ENCODE results near the gene PPIAL4G.
"Not testable (repeated sequence)": the region's sequence is repeated elsewhere in the genome, so short reads cannot be mapped to it uniquely, and the experiment has no call there.

PPIAL4G gene

DNA sequence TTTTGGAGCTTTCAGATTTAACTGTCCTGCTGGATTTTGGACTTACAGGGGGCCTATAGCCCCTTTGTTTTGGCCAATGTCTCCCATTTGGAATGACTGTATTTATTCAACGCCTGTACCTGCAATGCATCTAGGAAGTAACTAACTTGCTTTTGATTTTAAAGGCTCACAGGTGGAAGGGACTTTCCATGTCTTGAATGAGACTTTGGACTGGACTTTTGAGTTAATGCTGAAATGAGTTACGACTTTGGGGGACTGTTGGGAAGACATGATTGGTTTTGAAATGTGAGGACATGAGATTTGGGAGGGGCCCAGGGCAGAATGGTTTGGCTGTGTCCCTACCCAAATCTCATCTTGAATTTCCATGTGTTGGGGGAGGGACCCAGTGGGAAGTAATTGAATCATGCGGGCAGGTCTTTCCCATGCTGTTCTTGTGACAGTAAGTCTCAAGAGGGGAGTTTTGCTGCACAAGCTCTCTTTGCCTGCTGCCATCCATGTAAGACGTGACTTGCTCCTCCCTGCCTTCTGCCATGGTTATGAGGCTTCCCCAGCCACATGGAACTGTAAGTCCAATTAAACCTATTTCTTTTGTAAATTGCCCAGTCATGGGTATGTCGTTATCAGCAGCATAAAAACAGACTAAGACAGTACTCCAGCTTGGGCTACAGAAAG is 43.3 kb downstream of the PPIAL4G start:
- H3K9ac ChIP-seq (ENCODE audit: low read length); H3K79me2 ChIP-seq (ENCODE audit: insufficient read depth, low read length): not testable (repeated sequence)

GRCh38 chr1:148435406-148435805 is 47.7 kb downstream of the PPIAL4G start:
- no peaks in the 10 kb centered on the region for H3K9me2 ChIP-seq (replicated peaks; ENCODE audit: insufficient read depth, low read length)
- H3K79me2 ChIP-seq (ENCODE audit: insufficient read depth, low read length), result no peaks in the 10 kb centered on the region
- no peak overlapping the region for H2AFZ ChIP-seq (ENCODE audit: low read depth, low read length, severe bottlenecking)
- H3K4me2 ChIP-seq (ENCODE audit: low read depth, low read length, poor library complexity, severe bottlenecking), result no peak overlapping the region
- no peak overlapping the region for H3K27ac ChIP-seq (ENCODE audit: low read depth, low read length)
- H3K9me3 ChIP-seq (ENCODE audit: insufficient read depth, low read length), result no peaks in the 10 kb centered on the region
- no peak overlapping the region for H3K4me3 ChIP-seq (ENCODE audit: insufficient read depth, low read length, poor library complexity, severe bottlenecking)
- H3F3A ChIP-seq (ENCODE audit: insufficient read depth), result no peaks in the 10 kb centered on the region
- TF ChIP-seq, protein P1, sequence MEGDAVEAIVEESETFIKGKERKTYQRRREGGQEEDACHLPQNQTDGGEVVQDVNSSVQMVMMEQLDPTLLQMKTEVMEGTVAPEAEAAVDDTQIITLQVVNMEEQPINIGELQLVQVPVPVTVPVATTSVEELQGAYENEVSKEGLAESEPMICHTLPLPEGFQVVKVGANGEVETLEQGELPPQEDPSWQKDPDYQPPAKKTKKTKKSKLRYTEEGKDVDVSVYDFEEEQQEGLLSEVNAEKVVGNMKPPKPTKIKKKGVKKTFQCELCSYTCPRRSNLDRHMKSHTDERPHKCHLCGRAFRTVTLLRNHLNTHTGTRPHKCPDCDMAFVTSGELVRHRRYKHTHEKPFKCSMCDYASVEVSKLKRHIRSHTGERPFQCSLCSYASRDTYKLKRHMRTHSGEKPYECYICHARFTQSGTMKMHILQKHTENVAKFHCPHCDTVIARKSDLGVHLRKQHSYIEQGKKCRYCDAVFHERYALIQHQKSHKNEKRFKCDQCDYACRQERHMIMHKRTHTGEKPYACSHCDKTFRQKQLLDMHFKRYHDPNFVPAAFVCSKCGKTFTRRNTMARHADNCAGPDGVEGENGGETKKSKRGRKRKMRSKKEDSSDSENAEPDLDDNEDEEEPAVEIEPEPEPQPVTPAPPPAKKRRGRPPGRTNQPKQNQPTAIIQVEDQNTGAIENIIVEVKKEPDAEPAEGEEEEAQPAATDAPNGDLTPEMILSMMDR (IDR thresholded peaks at IDR 0.05; ENCODE audit: insufficient read depth, low read length, poor library complexity, severe bottlenecking), result no peak
- TF ChIP-seq EZH2phosphoT487 (conservative IDR thresholded peaks at IDR 0.05; ENCODE audit: low read length), result no peak
- no peaks in the 10 kb centered on the region for H3K36me3 ChIP-seq (ENCODE audit: low read length)
- no peaks in the 10 kb centered on the region for H3K27me3 ChIP-seq (ENCODE audit: low read length)
- no peaks in the 10 kb centered on the region for H4K20me1 ChIP-seq (ENCODE audit: low read depth, low read length)
- no peak overlapping the region for H3K9ac ChIP-seq (ENCODE audit: low read length)

More for the DNA sequence above, 43.3 kb downstream of the PPIAL4G start:
- not testable (repeated sequence) for H3K9me2 ChIP-seq (replicated peaks; ENCODE audit: insufficient read depth, low read length); H3K27ac ChIP-seq (ENCODE audit: low read depth, low read length); H4K20me1 ChIP-seq (ENCODE audit: low read depth, low read length); H2AFZ ChIP-seq (ENCODE audit: low read depth, low read length, severe bottlenecking); H3K4me2 ChIP-seq (ENCODE audit: low read depth, low read length, poor library complexity, severe bottlenecking); H3K9me3 ChIP-seq (ENCODE audit: insufficient read depth, low read length); H3K27me3 ChIP-seq (ENCODE audit: low read length); H3K4me3 ChIP-seq (ENCODE audit: insufficient read depth, low read length, poor library complexity, severe bottlenecking); H3F3A ChIP-seq (ENCODE audit: insufficient read depth); H3K36me3 ChIP-seq (ENCODE audit: low read length)

DNA sequence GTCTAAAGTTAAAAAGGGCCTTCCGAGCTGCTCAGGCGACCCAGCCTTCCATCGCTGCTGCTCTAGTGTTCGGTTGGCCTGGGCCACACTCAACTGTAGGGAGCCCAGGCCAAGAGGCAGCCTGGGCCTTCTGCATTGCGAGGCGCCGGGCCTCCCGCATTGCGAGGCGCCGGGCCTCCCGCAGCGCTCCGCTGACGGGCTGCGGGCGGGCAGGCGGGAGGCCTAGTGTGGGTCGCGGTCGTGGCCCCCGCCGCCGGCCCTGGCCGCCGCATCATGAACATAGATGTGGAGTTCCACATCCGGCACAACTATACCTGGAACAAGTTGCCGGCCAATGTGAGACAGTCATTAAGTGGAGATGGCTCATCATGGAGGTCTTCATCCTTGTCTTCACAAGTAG is 48.3 kb downstream of the PPIAL4G start:
- no peak overlapping the region for H3K4me2 ChIP-seq (ENCODE audit: low read depth, low read length, poor library complexity, severe bottlenecking)
- no peaks in the 10 kb centered on the region for H3K9me3 ChIP-seq (ENCODE audit: insufficient read depth, low read length)
- no peak overlapping the region for H3K27ac ChIP-seq (ENCODE audit: low read depth, low read length)
- no peaks in the 10 kb centered on the region for H3K36me3 ChIP-seq (ENCODE audit: low read length)
- no peak overlapping the region for H2AFZ ChIP-seq (ENCODE audit: low read depth, low read length, severe bottlenecking)
- no peaks in the 10 kb centered on the region for H3K9me2 ChIP-seq (replicated peaks; ENCODE audit: insufficient read depth, low read length)
- no peak overlapping the region for H3K9ac ChIP-seq (ENCODE audit: low read length)
- H3K27me3 ChIP-seq (ENCODE audit: low read length), result no peaks in the 10 kb centered on the region
- H3K79me2 ChIP-seq (ENCODE audit: insufficient read depth, low read length), result no peaks in the 10 kb centered on the region
- no peaks in the 10 kb centered on the region for H3F3A ChIP-seq (ENCODE audit: insufficient read depth)
- TF ChIP-seq EZH2phosphoT487 (conservative IDR thresholded peaks at IDR 0.05; ENCODE audit: low read length), result no peak
- TF ChIP-seq, protein P1 (IDR thresholded peaks at IDR 0.05; ENCODE audit: insufficient read depth, low read length, poor library complexity, severe bottlenecking), result no peak
- no peaks in the 10 kb centered on the region for H4K20me1 ChIP-seq (ENCODE audit: low read depth, low read length)
- no peak overlapping the region for H3K4me3 ChIP-seq (ENCODE audit: insufficient read depth, low read length, poor library complexity, severe bottlenecking)

DNA sequence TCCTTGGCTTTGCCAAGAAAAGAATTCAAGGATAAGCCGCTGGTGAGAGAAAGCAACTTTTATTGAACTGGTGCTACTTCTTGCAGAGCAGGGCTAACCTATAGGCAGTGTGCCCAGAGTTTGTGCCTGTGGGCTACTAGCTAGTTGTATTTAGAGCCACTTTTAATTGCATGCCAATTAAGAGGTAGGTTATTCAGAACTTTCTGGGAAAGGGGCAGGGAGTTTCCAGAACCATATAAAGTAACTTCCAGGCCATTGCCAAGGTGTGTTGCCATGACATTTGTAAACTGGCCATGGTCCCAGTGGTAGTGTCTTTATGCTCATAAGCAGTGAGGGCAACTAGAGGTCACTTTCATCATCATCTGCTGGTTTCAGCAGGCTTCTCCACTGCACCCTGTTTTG is 50.2 kb downstream of the PPIAL4G start:
- not testable (repeated sequence) for H3K27ac ChIP-seq (ENCODE audit: low read depth, low read length); H2AFZ ChIP-seq (ENCODE audit: low read depth, low read length, severe bottlenecking); H3K36me3 ChIP-seq (ENCODE audit: low read length); H3K4me3 ChIP-seq (ENCODE audit: insufficient read depth, low read length, poor library complexity, severe bottlenecking); H3K9me2 ChIP-seq (replicated peaks; ENCODE audit: insufficient read depth, low read length); H3K4me2 ChIP-seq (ENCODE audit: low read depth, low read length, poor library complexity, severe bottlenecking); H3F3A ChIP-seq (ENCODE audit: insufficient read depth); H4K20me1 ChIP-seq (ENCODE audit: low read depth, low read length); H3K27me3 ChIP-seq (ENCODE audit: low read length); H3K9me3 ChIP-seq (ENCODE audit: insufficient read depth, low read length); H3K9ac ChIP-seq (ENCODE audit: low read length); H3K79me2 ChIP-seq (ENCODE audit: insufficient read depth, low read length)
